DND-41 (cell line): ENCODE measurements around the gene GALNTL6.

Experiments used
- EZH2 ChIP-seq: IDR thresholded peaks from 3 replicates; pipeline ENCODE4 v1.6.1; 2012; ENCODE audit warnings: borderline replicate concordance, low read depth, mild to moderate bottlenecking, moderate library complexity, low read length, inconsistent platforms; ENCODE audit not compliant: severe bottlenecking
- TF ChIP-seq, protein P1 (sequence below): IDR thresholded peaks from 2 replicates; pipeline ENCODE4 v1.5.1; 2012; ENCODE audit warnings: borderline replicate concordance, low read length, moderate library complexity, mild to moderate bottlenecking; ENCODE audit not compliant: poor library complexity, severe bottlenecking; ENCODE audit errors: extremely low read depth

DNA sequence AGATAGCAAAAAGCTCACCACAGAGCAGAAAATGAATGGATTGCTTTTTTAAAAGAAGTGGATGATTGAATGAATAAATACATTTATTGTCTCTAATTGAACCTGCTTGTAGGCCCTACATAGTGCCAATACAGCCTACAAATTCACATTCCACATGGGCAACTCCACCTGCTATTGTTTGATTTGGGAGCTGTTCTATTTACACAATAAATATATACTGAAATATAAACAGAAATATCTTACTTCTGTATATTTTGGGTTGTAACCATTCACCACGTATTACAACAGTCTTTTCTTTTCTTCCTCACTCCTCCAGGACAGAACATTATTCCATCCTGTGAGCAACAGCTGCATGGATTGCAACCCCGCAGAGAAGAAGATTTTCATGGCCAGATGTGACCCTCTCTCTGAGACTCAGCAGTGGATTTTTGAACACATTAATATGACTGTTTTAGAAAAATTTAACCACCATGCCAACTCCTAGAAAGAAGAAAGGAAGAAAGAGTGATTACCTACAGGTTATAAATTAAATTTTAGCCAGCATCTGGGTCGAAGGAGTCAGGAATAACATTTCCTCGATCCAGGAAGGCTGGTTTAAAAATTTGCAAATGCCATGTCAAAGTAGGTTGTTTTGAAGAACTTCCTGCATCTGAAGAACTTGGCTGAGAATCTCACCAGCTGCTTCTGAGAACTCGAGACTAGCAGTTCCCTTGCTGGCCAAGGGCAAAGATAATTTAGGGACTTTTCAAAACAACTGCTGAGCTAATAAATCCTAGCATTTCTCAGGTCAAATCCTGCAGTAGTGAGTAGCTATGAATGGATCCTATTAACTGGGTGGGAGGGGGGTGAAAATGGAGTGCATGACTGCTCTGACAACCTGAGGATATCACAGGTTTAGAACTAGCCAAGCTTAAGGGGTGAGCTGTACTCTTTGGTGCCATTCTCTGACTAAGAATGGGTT is 1226.7 kb downstream of the GALNTL6 start:
- no peak for TF ChIP-seq EZH2
- TF ChIP-seq, protein P1, sequence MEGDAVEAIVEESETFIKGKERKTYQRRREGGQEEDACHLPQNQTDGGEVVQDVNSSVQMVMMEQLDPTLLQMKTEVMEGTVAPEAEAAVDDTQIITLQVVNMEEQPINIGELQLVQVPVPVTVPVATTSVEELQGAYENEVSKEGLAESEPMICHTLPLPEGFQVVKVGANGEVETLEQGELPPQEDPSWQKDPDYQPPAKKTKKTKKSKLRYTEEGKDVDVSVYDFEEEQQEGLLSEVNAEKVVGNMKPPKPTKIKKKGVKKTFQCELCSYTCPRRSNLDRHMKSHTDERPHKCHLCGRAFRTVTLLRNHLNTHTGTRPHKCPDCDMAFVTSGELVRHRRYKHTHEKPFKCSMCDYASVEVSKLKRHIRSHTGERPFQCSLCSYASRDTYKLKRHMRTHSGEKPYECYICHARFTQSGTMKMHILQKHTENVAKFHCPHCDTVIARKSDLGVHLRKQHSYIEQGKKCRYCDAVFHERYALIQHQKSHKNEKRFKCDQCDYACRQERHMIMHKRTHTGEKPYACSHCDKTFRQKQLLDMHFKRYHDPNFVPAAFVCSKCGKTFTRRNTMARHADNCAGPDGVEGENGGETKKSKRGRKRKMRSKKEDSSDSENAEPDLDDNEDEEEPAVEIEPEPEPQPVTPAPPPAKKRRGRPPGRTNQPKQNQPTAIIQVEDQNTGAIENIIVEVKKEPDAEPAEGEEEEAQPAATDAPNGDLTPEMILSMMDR = no peak
